Activated CD8-positive, alpha-beta memory T cell treated with anti-CD3 and anti-CD28 coated beads, Interleukin-2, amount 50 U/mL, for 4 hours (primary cell): Measurements from ENCODE around the gene GFRA4.
"Not testable (repeated sequence)": the region's sequence is repeated elsewhere in the genome, so short reads cannot be mapped to it uniquely, and the experiment has no call there.

ENCODE experiments used
- DNase-seq: peaks from one replicate; pipeline ENCODE4 v3.0.0-alpha.2; 2020

GFRA4 gene

GRCh38 chr20:3652676-3653596 is 10.3 kb downstream of the GFRA4 start:
- DNase-seq: no peak

- no peak for DNase-seq
Measured at GRCh38 chr20:3652221-3652620, 11.0 kb downstream of the GFRA4 start.

- DNase-seq: no peak
Measured at GRCh38 chr20:3651204-3651962, 11.8 kb downstream of the GFRA4 start.

GRCh38 chr20:3648951-3649350 is 14.2 kb downstream of the GFRA4 start:
- DNase-seq: no peak

GRCh38 chr20:3647473-3647872 is 15.7 kb downstream of the GFRA4 start:
- no peak for DNase-seq

GRCh38 chr20:3646651-3647050 is 16.5 kb downstream of the GFRA4 start:
- DNase-seq: no peak

GRCh38 chr20:3646067-3646440 is 17.1 kb downstream of the GFRA4 start:
- DNase-seq: no peak

- no peak for DNase-seq
Measured at GRCh38 chr20:3645309-3646066, 17.7 kb downstream of the GFRA4 start.

- no peak for DNase-seq
Measured at GRCh38 chr20:3640259-3640658, 22.9 kb downstream of the GFRA4 start.

GRCh38 chr20:3635346-3635745 is 27.9 kb downstream of the GFRA4 start:
- no peak for DNase-seq

GRCh38 chr20:3633913-3634478 is 29.2 kb downstream of the GFRA4 start:
- no peak for DNase-seq

GRCh38 chr20:3632311-3633004 is 30.7 kb downstream of the GFRA4 start:
- DNase-seq: no peak

- DNase-seq: no peak
Measured at GRCh38 chr20:3631534-3631933, 31.7 kb downstream of the GFRA4 start.

- no peak for DNase-seq
Measured at GRCh38 chr20:3630429-3630828, 32.8 kb downstream of the GFRA4 start.

- DNase-seq: no peak
Measured at GRCh38 chr20:3629893-3630292, 33.3 kb downstream of the GFRA4 start.

- DNase-seq: no peak
Measured at GRCh38 chr20:3628502-3629314, 34.5 kb downstream of the GFRA4 start.

- no peak for DNase-seq
Measured at GRCh38 chr20:3627476-3627875, 35.7 kb downstream of the GFRA4 start.

- no peak for DNase-seq
Measured at GRCh38 chr20:3622406-3622805, 40.8 kb downstream of the GFRA4 start.

GRCh38 chr20:3621111-3621510 is 42.1 kb downstream of the GFRA4 start:
- no peak for DNase-seq

GRCh38 chr20:3616250-3616649 is 46.9 kb downstream of the GFRA4 start:
- no peak for DNase-seq

- DNase-seq: not testable (repeated sequence)
Measured at GRCh38 chr20:3615171-3615840, 47.9 kb downstream of the GFRA4 start.
